ENCODE data around the gene PAK4.
"Not testable (repeated sequence)": the region's sequence is repeated elsewhere in the genome, so short reads cannot be mapped to it uniquely, and the experiment has no call there.

The PAK4 gene

DNA sequence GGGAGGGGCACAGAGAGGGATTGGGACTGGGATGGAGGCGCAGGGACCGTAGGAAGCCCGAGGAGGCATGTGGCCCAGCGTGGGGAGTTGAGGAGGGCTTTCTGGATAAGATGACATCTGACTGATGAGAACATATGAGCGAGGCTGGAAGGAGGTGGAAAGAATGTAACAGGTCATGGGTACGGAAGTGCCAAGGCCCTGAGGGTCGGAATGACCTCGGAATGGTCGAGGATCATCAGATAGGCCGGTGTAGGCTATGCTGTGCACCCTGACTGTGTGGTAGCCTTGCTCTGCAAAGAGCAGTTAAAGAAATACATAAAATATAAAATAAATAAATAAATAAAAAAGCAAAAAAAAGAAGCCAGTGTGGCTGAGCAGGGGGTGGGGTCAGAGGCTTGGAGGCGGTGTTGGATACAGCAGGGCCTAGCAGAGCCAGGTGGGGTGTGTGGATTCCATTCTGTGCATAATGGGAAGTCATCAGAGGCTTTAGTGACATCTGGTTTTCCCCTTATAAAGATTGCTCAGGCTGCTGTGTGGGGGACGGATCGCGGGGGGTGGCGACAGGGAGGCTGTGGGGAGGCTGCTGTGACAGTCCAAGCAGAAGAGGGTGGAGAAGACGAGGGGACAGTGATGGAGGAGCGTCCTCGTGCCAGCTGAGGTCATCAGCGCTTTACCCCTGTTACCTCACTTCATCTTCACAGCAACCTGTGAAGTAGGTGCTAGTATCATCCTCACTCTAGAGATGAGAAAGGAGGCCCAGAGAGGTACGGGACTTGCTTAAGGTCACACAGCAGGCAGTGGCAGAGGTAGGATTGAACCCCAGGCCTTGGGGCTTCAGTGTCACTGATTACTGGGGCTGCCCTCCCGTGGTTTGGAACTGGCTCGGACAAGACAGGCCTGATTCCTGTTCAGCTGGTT is 5.0 kb downstream of the PAK4 start:
- DNase-seq, result peak in 1 of 2 experiments; percentile 1

DNA sequence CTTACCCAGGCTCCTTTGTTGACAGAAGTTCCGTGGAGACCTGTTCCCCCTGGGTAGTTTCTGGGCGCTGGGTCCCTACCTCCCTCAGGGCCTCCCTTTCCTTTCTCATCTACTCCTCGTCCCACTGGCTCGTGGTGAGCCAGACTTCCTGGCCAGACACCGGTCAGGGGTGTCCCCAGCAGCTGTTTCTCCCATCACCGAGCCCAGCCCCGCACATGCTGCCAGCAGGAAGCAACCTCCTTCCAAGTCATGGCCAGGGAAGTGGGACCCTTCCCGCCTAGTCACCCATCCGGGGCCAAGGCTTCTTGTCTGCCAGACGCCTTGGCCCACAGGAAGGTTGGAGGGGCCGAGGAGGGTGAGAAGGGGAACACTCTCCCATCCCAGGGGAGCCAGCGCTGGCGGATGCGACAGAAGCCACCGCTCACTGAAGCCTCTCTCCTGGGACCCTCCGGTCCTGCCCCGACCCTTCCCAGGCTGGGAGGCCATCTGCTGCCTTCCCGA is 5.7 kb downstream of the PAK4 start:
- DNase-seq, result no peak

DNA sequence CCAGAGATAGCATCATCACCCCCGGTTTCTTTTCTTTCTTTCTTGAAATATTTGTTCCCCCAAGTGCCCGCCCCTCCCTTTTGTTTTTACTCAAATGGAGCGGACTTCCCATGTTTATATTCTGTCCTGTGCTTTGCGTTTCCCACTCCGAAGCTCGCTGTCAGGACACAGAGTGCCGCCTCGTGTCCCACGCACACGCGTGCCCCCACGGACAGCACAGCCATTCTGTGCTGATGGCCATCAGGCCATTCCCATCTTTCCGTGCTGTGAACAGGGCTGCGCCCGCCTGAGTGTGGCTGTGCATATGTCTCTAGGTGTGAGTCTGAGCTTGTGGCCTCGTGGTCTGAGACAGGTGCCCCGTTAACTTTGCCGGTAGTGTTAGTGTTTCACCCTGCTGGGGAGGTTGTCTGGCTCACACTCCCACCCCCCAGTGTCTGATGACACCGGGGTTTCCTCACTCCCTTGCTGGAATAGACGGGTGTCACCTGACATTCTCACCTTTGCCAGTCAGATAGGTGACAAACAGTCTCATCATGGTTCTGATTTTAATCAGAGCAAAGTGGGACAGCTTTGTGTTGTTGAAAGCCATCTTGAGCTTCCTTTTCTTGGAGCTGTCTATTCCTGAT is 6.9 kb downstream of the PAK4 start:
- DNase-seq, result no peak

DNA sequence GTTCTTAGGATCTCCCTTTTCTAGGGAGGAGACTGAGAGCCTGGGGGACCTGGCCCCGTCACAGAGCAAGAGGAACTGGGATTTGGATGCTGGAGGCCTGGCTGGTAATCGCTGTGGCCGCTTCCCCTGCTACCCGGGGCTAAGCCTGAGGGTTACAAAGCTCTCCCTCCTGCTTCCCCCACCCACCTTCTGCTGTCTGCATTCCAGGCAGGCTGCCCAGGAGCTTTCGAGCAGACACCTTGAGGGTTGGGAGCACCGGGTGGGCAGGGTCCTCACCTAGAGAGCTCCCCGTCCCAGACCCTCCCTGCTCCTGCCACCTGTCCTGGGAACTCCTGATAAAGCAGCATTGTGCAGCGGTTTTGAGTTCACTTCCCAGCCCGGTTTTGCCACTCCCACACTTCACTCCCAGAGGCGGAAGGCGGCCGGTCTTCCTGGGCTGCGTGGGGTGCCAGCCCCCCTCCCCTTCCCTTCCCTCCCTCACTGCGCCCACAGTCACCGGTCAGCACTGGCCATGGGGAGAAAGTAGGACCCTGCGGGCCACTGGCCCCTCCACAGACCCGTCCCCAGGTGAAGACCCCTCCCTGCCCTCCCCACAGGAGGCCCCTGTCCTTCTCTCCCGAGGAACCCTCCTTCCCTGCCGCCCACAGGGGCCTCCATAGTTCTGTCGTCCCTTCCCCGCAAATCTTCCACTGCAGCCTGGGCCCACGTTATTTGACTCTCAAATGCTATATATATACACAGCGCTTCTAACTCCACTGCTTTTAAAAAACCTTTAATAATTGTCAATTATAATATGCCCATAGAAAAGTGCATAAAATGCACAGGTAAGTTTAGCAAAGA is 8.1 kb downstream of the PAK4 start:
- DNase-seq, result no peak

DNA sequence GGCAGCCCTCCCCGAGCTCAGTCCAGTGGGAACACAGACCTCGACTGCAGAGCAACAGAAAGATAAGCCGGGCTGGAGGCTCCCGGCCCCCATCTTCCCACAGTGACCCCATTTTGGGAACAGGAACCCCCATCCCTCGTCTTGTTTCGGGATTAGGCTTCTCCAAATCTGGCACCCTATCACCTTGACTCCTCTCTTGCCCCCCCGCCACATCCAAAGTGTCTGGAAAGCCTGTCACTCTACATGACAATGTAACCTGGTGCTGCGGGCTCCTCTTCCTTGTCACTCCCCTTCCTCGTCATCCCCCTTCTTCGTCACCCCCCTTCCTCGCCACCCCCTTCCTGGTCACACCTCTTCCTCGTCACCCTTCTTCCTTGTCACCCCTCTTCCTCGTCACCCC is 10.1 kb downstream of the PAK4 start:
- no peak for DNase-seq

DNA sequence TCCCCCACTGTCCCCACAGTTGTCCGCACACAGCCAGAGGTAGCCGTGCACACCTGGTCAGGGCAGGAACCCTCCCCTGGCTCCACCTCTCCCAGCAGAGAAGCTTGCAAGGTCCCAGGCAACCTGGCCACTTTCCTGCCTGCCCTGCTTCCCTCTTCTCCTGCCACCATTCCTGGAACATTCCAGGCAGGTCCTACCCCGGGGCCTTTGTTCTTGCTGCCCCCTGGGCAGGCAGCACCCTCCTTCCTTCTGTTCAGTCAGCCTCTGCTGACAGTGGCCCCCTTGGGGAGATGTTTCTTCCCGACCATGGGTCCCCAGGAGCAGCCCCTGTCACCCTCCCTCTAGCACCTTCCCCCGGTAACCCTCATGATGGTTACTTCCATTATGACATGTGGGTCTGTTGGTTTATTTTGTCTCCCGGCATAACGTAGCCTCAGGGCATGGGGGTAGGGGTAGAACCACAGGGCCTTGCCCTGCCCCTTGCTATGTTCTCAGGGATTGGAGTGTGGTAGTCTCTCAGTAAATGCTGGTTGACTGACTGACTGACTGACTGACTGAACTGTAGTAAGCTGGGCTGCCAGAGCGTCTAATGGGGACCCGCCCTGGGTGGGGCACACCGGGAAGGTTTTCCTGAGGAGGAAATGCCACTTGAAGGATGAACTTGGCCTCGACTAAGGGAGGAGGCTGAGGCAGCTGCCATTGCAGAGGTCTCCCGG is 10.8 kb downstream of the PAK4 start:
- no peak for DNase-seq

DNA sequence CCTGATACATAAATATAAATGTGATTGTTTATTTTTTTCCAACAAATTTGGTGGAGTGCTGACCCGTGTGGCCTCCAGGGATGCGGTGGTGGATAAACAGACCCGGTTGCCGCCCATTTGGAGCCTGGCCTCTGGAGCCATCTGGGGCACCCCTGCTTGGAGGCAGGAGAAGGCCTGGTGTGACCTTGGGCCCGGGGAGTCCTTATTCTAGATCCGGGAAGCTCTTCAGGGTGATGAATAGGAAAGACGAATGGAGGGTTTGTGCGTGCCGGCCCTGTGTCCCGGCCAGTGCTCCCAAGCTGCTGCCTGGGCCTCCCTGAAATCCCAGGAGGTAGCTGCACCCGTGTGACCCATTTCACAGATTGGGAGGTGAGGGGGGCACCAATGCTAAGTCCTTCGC is 11.5 kb downstream of the PAK4 start:
- no peak for DNase-seq

DNA sequence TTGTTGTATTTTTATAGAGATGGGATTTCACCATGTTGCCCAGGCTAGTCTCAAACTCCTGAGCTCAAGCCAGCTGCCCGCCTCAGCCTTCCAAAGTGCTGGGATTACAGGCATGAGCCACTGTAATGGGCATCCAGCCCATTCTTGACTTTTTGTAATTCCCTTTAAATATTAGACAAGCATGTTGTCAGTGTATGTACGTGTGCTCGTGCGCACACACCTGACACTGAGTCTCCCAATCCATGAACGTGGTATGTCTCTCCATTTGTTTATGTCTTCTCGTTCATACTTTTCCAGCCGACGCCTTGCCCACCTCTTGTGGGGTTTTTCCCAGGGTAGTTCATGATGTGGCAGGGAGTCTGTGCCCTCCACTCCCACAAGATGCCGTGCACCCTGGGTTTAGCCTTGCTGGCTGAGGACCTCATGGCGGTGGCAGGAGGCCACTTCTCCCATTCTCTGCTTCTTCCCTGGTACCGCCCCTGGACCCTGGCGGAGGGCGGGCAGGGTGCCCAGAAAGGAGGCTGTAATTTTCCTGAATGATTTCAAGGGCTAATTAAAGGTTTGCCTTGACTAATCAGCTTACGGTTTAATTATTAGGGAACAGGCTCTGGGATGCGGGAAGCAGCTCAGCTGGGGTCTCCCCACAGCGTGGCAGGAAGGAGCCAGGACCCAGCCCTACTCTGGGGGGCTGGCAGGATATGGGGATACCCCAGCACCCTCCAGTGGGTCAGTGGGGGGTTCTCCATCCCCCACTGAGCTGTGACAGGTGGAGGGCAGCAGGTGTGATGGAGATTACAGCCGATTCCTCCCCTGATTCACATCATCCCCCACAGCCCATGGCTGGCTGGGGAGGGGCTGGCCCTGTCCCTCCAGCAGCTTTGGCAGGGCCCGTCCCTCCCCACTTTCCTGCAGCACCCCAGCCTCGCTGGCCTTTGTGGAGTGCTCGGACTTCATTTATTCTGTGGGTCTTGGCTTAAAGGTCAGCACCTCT is 12.9 kb downstream of the PAK4 start:
- DNase-seq, result no peak

DNA sequence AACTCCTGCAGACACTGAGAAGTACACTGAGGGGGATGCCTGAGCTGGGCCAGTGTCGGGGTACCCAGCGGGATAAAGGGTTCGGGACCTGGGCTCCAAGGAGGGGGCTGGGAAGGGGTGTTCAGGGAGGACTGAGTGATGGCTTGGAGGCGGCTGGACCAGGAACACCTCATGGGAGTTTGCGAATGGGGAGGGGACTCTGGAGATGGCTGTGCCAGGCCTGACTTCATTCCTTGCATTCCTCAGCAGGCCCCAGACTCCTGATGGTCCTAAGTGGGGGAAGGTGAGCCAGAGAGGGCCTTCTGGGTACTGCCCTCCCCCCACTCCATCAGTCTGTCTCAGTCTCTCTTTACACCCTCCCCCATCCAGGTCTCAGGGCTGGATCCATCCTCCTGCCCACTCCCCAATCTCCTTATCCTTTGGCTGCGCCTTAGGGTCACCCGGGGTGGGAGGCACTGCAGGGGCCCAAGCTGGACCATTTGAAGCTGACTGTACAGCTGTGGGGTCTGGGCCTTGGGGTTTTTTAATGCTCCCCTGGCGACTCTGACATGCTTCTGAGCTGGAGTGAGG is 13.8 kb downstream of the PAK4 start:
- DNase-seq, result no peak

DNA sequence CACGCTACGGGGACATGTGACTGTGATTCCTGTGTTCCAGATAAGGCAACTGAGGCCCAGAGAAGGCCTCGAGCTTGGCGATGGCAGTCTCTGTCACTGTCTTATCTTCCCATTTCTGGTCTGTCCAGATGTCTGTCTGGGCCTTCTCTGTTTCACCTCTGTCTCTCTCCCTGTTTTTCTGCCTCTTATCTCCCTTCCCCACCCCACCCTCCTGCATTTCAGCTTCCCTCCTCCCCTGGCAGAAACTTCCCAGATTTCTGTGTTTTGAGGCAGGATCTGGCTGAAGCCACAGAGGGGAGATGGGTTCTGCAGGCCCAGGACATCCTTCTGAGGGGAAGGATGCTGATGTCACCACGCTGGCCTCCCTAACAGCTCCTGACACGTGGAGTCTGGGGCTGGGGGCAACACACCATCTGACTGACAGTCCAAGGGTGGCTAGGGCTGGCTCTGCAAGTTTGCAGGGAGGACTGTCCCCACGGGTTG is 14.4 kb downstream of the PAK4 start:
- DNase-seq, result no peak

DNA sequence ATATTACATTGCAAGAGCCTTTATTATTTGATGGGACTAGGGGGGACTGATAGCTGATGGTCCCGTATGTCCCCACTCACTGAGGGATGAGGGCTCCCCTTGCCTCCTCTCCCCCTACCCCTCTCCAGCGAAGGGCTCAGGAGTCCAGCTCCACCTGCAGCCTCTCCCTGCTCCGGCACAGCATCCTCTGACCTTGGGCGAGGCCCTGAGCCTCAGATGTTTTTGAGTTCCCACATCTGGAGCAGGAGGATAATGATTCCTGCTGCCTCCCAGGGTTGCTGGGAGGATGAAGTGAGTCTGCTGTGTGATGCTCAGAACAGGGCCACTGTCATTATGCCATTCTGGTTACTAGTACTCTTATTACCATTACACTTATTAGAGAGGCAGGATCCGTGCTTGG is 15.0 kb downstream of the PAK4 start:
- DNase-seq, result no peak

DNA sequence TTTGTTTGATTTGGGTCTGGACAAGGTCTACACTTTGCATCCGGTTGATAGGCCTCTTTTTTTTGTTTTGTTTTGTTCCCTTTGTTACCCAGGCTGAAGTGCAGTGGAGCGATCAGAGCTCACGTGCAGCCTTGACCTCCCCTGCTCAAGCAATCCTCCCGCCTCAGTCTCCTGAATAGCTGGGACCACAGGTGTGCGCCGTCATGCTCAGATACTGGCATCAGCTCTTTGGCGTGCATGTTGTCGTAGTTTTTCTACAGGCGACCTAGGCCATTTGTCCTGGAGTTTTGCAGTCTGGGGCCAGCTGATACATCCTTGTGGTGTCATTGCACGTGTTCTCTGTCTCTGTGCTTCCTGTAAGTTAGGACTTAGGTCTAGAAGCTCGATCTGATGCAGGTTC is 16.3 kb downstream of the PAK4 start:
- no peak for DNase-seq

DNA sequence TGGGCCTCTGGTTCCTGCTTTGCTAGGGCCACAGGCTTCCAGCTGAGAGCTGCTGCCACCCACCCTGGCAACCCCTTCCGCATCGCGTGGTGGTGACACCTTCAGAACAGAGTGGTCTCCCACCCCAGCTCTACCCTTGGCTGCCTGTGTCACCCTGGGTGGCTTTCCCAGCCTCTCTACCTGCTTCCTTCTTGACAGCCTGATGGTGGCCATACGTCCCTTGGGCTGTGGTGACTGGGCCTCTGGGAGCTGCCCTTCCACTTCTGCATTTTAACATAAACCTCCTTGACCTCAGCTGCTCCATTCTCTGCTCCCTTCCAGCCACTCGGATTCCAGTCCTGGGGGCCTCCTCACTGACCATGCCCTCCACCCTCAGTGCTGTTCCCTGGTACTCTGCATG is 17.0 kb downstream of the PAK4 start:
- peak; percentile 8 to 18 for DNase-seq

DNA sequence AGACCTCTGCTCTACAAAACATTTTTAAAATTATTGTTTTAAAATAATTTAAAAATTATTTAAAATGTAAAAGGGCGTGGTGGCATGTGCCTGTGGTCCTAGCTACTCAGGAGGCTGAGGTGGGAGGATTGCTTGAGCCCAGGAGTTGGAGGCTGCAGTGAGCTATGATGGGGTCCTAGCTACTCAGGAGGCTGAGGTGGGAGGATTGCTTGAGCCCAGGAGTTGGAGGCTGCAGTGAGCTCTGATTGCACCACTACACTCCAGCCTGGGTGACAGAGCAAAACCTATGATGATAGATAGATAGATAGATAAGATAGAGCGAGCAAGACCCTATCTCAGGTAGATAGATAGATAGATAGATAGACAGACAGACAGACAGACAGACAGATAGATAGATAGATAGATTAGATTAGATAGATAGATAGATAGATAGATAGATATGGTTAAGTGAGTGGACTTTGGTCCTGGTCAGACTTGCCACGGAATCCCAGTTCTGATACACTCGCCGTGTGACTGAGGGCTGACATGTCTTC is 18.2 kb downstream of the PAK4 start:
- DNase-seq, result not testable (repeated sequence)

DNA sequence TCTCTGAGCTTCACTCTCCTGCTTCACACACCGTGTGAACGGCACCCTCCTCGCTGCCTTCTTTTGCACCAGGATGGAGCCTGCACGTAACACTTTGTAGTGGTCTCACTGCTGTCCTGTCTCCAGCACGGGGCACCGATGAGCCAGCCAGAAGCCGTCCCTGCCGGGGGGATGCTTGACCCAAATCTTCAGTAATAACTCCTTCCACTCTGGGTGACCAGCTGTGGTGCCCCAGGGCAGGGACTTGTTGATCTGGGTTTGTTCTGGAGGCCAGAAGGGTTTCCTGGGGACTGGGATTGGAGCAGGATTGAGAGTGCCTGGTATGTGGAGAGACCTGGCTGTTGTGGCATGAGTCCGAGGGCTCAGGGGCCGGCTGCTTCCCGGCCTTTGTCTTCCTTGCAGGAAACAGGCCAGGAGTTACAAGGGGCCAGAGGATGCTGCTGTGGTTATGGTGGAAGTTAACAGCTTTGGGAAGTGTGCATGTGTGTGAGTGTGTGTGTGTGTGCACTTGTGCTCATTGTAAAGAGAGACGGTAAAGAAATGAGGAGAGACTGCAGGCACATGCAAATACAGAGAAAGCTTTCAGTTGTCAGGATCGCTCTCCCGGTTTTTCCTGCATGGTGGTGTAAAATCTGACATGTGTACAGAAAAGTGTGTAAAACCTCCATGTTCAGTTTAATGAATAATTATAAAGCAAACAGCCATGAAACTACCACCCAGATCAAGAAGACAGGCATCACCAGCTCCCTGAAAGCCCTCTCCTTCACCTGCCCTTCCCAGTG is 18.9 kb downstream of the PAK4 start:
- peak; percentile 41 to 43 for DNase-seq

DNA sequence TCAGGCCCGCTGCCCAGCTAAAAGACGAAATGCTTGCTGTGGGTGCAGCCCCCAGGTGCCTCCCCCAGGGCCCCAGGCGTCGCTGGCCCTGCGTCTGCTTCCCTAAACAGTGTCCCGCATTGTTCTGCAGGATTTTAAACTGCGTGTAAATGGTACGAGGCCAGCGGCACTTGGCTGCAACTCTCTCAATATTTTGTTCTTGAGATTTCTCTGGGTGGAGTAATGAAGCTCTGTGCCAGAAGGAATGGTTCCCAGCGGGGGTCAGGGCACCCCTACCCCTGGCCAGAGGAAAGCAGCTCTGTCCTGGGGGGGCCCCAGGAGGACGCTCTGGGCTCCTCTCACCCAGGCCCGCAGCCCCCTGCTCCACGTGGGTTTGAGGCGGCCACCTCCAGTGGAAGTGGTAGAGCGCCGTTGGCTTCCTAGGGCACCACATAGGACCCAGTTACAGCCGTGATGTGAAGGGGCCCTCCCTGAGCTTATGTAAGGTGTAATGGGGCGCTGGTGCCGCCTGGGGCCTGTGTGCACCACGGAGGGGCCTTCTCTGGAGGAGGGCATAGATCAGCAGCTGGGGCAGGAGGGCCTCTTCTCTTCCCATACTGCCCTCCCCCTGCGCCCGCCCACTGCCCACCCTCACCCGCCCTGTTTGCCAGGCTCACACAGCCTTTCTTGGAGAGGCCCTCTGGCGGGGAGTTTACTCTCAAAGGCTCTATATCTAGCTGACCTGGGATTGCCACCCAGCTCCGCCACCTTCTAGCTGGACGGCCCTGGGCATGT is 19.8 kb downstream of the PAK4 start:
- peak; percentile 39 to 43 for DNase-seq

DNA sequence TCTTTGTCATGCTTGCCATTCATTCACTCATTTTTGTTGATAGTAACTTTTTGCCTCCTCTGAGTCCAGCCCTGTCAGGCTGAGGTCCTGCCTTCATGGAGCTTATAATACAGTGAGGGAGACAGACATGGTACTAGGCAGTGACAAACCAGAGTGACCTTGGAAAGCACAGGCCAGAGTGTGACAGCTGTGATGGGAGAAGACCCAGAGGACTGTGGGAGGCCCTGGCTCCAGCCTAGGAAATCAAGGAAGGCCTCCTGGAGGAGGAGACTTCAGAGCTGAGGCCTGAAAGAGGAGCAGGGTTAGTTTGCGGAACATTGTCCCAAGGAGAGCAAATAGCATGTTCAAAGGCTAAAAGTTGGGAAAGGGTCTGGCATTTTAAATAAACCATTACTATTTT is 20.5 kb downstream of the PAK4 start:
- no peak for DNase-seq

DNA sequence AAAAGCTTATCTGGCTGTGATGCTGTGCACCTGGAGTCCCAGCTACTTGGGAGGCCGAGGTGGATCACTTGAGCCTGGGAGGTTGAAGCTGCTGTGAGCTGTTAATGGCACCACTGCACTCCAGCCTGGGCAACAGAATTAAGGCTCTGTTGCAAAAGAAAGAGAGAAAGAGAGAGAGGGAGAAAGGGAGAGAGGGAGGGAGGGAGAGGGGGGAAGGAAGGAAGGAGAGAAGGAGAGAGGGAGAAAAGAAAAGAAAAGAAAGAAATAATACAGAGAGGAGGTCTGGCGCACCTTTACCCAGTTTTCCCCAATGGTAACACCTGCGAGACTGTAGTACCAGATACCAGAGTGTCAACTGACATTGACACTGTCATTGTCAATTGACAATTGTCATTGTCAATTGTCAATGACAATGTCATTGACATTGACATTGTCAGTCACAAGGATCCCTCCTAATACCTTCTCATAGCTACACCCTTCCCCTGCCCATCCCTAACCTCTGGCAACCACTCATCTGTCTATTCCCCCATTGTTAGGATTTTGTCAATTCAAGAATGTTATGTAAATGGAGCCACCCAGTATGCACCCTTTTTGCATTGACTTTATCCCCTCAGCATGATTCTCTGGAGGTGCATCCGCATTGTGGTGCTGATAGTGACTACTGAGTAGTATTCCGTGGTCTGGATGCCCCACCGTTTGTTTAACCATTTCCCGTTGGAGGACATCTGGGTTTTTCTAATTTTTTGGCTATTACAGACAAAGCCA is 21.3 kb downstream of the PAK4 start:
- no peak for DNase-seq
